GM15510 (cell line): ENCODE measurements around the gene DAAM1.

ENCODE experiments used
- POLR2A ChIP-seq: IDR thresholded peaks from 3 replicates; pipeline ENCODE4 v1.6.1; 2011; ENCODE audit warnings: borderline replicate concordance; ENCODE audit not compliant: insufficient read length; ENCODE audit errors: extremely low read depth

DAAM1 gene

GRCh38 chr14:59188461-59189090 lies at the start of gene DAAM1:
TSS of gene DAAM1 (plus strand) at chr14:59188667. CDS start at chr14:59263478, 74,811 bp downstream.
- peak; percentile 65 for TF ChIP-seq POLR2A

GRCh38 chr14:59139324-59139723 lies 49.1 kb upstream of the DAAM1 start:
- no peak for TF ChIP-seq POLR2A

GRCh38 chr14:59140106-59140843 lies 48.2 kb upstream of the DAAM1 start:
- TF ChIP-seq POLR2A, result no peak

- TF ChIP-seq POLR2A, result no peak
Observed at GRCh38 chr14:59146484-59146883, 42.0 kb upstream of the DAAM1 start.

- no peak for TF ChIP-seq POLR2A
Observed at GRCh38 chr14:59147007-59147406, 41.5 kb upstream of the DAAM1 start.

- no peak for TF ChIP-seq POLR2A
Observed at GRCh38 chr14:59148334-59148900, 40.0 kb upstream of the DAAM1 start.

GRCh38 chr14:59150990-59151389 lies 37.5 kb upstream of the DAAM1 start:
- TF ChIP-seq POLR2A, result no peak

- no peak for TF ChIP-seq POLR2A
Observed at GRCh38 chr14:59154373-59154772, 34.1 kb upstream of the DAAM1 start.

GRCh38 chr14:59155886-59156285 lies 32.6 kb upstream of the DAAM1 start:
- TF ChIP-seq POLR2A, result no peak

- TF ChIP-seq POLR2A, result no peak
Observed at GRCh38 chr14:59159169-59159568, 29.3 kb upstream of the DAAM1 start.

GRCh38 chr14:59160506-59160905 lies 28.0 kb upstream of the DAAM1 start:
- no peak for TF ChIP-seq POLR2A

- no peak for TF ChIP-seq POLR2A
Observed at GRCh38 chr14:59161561-59162175, 26.8 kb upstream of the DAAM1 start.

- TF ChIP-seq POLR2A, result no peak
Observed at GRCh38 chr14:59166258-59166657, 22.2 kb upstream of the DAAM1 start.

GRCh38 chr14:59175404-59175803 lies 13.1 kb upstream of the DAAM1 start:
- TF ChIP-seq POLR2A, result no peak

- TF ChIP-seq POLR2A, result no peak
Observed at GRCh38 chr14:59176765-59177164, 11.7 kb upstream of the DAAM1 start.

- no peak for TF ChIP-seq POLR2A
Observed at GRCh38 chr14:59177262-59177661, 11.2 kb upstream of the DAAM1 start.

- no peak for TF ChIP-seq POLR2A
Observed at GRCh38 chr14:59181791-59182190, 6.7 kb upstream of the DAAM1 start.

GRCh38 chr14:59182641-59183040 lies 5.8 kb upstream of the DAAM1 start:
- TF ChIP-seq POLR2A, result no peak
